H1 (cell line): Measurements from ENCODE around the gene PAK1IP1. TPM values are rescaled to one million over a fixed set of nuclear protein-coding genes. Genes with fewer than 3 reads are reported as not detected.

Experiments used
- BACH1 ChIP-seq: IDR thresholded peaks from 2 replicates; pipeline ENCODE4 v1.6.1; 2012; ENCODE audit warnings: low read length, improper control_type of control experiment
- BCL11A ChIP-seq, 2 experiments: IDR thresholded peaks; one replicate each; pipeline ENCODE4 v1.6.1; 2011; ENCODE audit warnings: low read depth in 2 of 2, low read length in 2 of 2, mild to moderate bottlenecking in 2 of 2
- CBX8 ChIP-seq: fragments of 300-800, 300-1000 bp; sonication (generic); IDR thresholded peaks from 2 replicates; pipeline ENCODE4 v1.7.1; 2016; ENCODE audit warnings: low read depth, low read length, borderline replicate concordance
- CEBPB ChIP-seq: IDR thresholded peaks from 2 replicates; pipeline ENCODE4 v1.6.1; 2012; ENCODE audit warnings: low read depth, low read length
- CREB1 ChIP-seq: IDR thresholded peaks from 2 replicates; pipeline ENCODE4 v1.6.1; 2012; ENCODE audit warnings: inconsistent platforms
- CTBP2 ChIP-seq: IDR thresholded peaks from 2 replicates; pipeline ENCODE4 v1.7.0; 2011; ENCODE audit warnings: borderline replicate concordance, mild to moderate bottlenecking, moderate library complexity, mixed read lengths, low read length; ENCODE audit not compliant: insufficient read depth, insufficient read length
- CTCF ChIP-seq, 3 experiments: IDR thresholded peaks; 1 replicate in 2 of 3; 2 replicates in 1 of 3; pipeline versions ENCODE4 v1.5.1 to v1.6.1; 2011; ENCODE audit warnings: low read length in 3 of 3, mild to moderate bottlenecking in 3 of 3, inconsistent platforms in 2 of 3, low read depth in 1 of 3, moderate library complexity in 1 of 3; ENCODE audit not compliant: insufficient read depth in 1 of 3; ENCODE audit errors: control extremely low read depth in 1 of 3
- E2F6 ChIP-seq: IDR thresholded peaks from 2 replicates; pipeline ENCODE4 v1.6.1; 2012; ENCODE audit warnings: inconsistent platforms
- EGR1 ChIP-seq: IDR thresholded peaks from 2 replicates; pipeline ENCODE4 v1.6.1; 2011; ENCODE audit warnings: low read depth, low read length, borderline replicate concordance
- KDM4A ChIP-seq: IDR thresholded peaks from one replicate; pipeline ENCODE4 v1.7.1; 2012; ENCODE audit warnings: low read depth, mild to moderate bottlenecking, moderate library complexity, low read length, inconsistent platforms; ENCODE audit not compliant: severe bottlenecking
- MAFK ChIP-seq: IDR thresholded peaks from 2 replicates; pipeline ENCODE4 v1.6.1; 2012; ENCODE audit warnings: low read depth, mild to moderate bottlenecking, improper control_type of control experiment, low read length
- POLR2A ChIP-seq, 2 experiments: IDR thresholded peaks; 1 replicate in 1 of 2; 2 replicates in 1 of 2; pipeline ENCODE4 v1.6.1; 2011; ENCODE audit warnings: low read depth in 2 of 2, low read length in 2 of 2, mild to moderate bottlenecking in 2 of 2; ENCODE audit errors: control extremely low read depth in 1 of 2
- RAD21 ChIP-seq, 2 experiments: IDR thresholded peaks in 1 of 2; conservative IDR thresholded peaks in 1 of 2; 2 replicates each; pipeline ENCODE4 v1.6.1; 2011; ENCODE audit warnings: low read depth in 2 of 2, low read length in 2 of 2, improper control_type of control experiment in 1 of 2, inconsistent platforms in 1 of 2, mild to moderate bottlenecking in 1 of 2, moderate library complexity in 1 of 2
- RBBP5 ChIP-seq: IDR thresholded peaks from 2 replicates; pipeline ENCODE4 v1.7.1; 2012; ENCODE audit warnings: low read depth, mild to moderate bottlenecking, inconsistent platforms, low read length, moderate library complexity, borderline replicate concordance
- SAP30 ChIP-seq: fragments of 300-600 bp; sonication (generic); IDR thresholded peaks from 2 replicates; pipeline ENCODE4 v1.7.1; 2012; ENCODE audit warnings: low read length, moderate library complexity, mild to moderate bottlenecking, inconsistent platforms; ENCODE audit not compliant: insufficient read depth, insufficient replicate concordance
- SRF ChIP-seq: IDR thresholded peaks from 2 replicates; pipeline ENCODE4 v1.6.1; 2011; ENCODE audit warnings: mild to moderate bottlenecking, low read depth, low read length, moderate library complexity
- SUZ12 ChIP-seq: fragments of 200-600 bp; sonication (generic); IDR thresholded peaks from 2 replicates; pipeline ENCODE4 v1.6.1; 2012; ENCODE audit warnings: mild to moderate bottlenecking, inconsistent platforms, low read length, moderate library complexity, mixed read lengths
- TAF1 ChIP-seq: IDR thresholded peaks from 2 replicates; pipeline ENCODE4 v1.6.1; 2011; ENCODE audit warnings: mild to moderate bottlenecking, low read depth, low read length
- TBP ChIP-seq: IDR thresholded peaks from 2 replicates; pipeline ENCODE4 v1.6.1; 2011; ENCODE audit warnings: low read depth, low read length, improper control_type of control experiment
- YY1 ChIP-seq: IDR thresholded peaks from 2 replicates; pipeline ENCODE4 v1.6.1; 2011; ENCODE audit warnings: low read depth, mild to moderate bottlenecking, low read length
- polyA plus RNA-seq, 7 experiments: library from polyadenylated mRNA; depleted of rRNA in 3 of 7; stranded (reverse) in 5 of 7; unstranded in 2 of 7; fragments of >200 nt in 5 of 7; fragments of 200-250 nt in 2 of 7; gene quantifications; 1 replicate in 5 of 7; 2 replicates in 1 of 7; 4 replicates in 1 of 7; pipeline versions ENCODE4 v1.2.1 to v1.2.3, GENCODE V29; 2011 to 2013; ENCODE audit warnings: missing spikeins in 2 of 7, mixed read lengths in 2 of 7
- total RNA-seq: library from RNA; stranded (reverse); fragmentation: NEBNext Ultra II Directional; extraction: Animal tissue kit (Norgen Biotek cat#: 25700); gene quantifications from 2 replicates; pipeline ENCODE4 v1.2.1, GENCODE V29; 2021

The PAK1IP1 gene
- total and polyA plus RNA-seq, 2 of the 8 experiments (the other 6 are each of a cell fraction or from before 2014, with no cell fraction given): 19.7 to 43.6 TPM

GRCh38 chr6:10722820-10723566 is 28.2 kb downstream of the PAK1IP1 start, which contains the start of gene TMEM14C (continued):
- TF ChIP-seq MAFK (no peak), CTCF (IDR thresholded peaks at IDR 0.05; ENCODE audit: control extremely low read depth in 1 of 3, insufficient read depth in 1 of 3, low read depth in 1 of 3, low read length in 3 of 3) (no peak), RBBP5 (peak; percentile 79), BCL11A (IDR thresholded peaks at IDR 0.05; ENCODE audit: low read depth in 2 of 2, low read length in 2 of 2) (no peak), SRF (no peak), SUZ12 (no peak), CTBP2 (peak; percentile 76), CEBPB (peak; percentile 72), EGR1 (peak; percentile 65), RAD21 (IDR thresholded peaks at IDR 0.05 in 1 of 2, conservative IDR thresholded peaks at IDR 0.05 in 1 of 2; ENCODE audit: low read depth in 2 of 2, low read length in 2 of 2) (peak in 1 of 2 experiments; percentile 6; a peak in 3 of 4 replicates), TBP (peak; percentile 75), TAF1 (peak; percentile 88), SAP30 (peak; percentile 13), KDM4A (peak; percentile 46), BACH1 (0 out of 2 replicates have a peak, but pooled peaks have one; percentile 18), CREB1 (peak; percentile 26; the same call in 1 of the 2 replicates), CBX8 (no peak), POLR2A (IDR thresholded peaks at IDR 0.05; ENCODE audit: control extremely low read depth in 1 of 2, low read depth in 2 of 2, low read length in 2 of 2) (peak in 1 of 2 experiments; percentile 83; a peak in 2 of 3 replicates), E2F6 (no peak; the same call in 1 of the 2 replicates), YY1 (0 out of 2 replicates have a peak, but pooled peaks have one; percentile 63)
